Stomach (tissue), 4 donors: Measurements from ENCODE around the gene SCYGR7.

Experiments used
- CTCF ChIP-seq, 7 experiments: fragments of 450-650 bp in 4 of 7; fragments of 200-600 bp in 3 of 7; sonication (generic) in 3 of 7; IDR thresholded peaks; one replicate each; pipeline ENCODE4 v1.5.1; 2016 to 2019; ENCODE audit warnings: antibody characterized with exemption in 7 of 7, control low read depth in 2 of 7, mild to moderate bottlenecking in 1 of 7
- POLR2A ChIP-seq, 4 donors: fragments of 450-650 bp; IDR thresholded peaks; one replicate each; pipeline ENCODE4 v1.6.1; 2016; ENCODE audit warnings: antibody characterized with exemption in 4 of 4, control low read depth in 2 of 4, mild to moderate bottlenecking in 1 of 4, moderate library complexity in 1 of 4
- POLR2AphosphoS5 ChIP-seq, 3 donors: sonication (generic); formaldehyde crosslinking; IDR thresholded peaks; one replicate each; pipeline ENCODE4 v1.6.1; 2016; ENCODE audit warnings: antibody characterized with exemption in 3 of 3

DNA sequence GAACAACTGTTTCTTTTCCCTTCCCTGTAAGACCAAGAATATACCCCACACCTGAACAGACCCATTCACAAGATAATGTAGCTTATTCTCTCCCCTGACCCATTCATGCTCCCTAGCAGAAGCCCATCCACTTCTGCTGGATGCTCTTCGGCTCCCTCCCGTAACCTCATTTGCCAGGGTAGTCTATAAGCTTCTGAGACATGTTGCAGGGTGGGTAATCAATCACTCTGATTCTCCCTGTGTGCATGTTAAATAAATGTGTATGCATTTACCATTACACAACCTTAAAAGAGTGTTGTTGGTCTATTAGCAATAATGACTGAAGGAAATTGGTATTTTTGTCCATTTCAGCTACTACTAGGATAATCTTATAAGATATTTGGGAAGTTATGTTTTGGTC is 11.6 kb upstream of the SCYGR7 start:
- TF ChIP-seq POLR2A (IDR thresholded peaks at IDR 0.05) (no peak), CTCF (IDR thresholded peaks at IDR 0.05) (no peak), POLR2AphosphoS5 (IDR thresholded peaks at IDR 0.05) (no peak)
